Hepatocyte (in vitro differentiated cells): ENCODE results near the gene FOLR1.

Experiments used
- EZH2 ChIP-seq: fragments of 200-600 bp; sonication (generic); IDR thresholded peaks from 2 replicates; pipeline ENCODE4 v1.6.1; 2016; ENCODE audit warnings: antibody characterized with exemption, mild to moderate bottlenecking, borderline replicate concordance
- TF ChIP-seq, protein P1 (sequence below): fragments of 200-600 bp; sonication (generic); IDR thresholded peaks from 2 replicates; pipeline ENCODE4 v1.5.1; 2016; ENCODE audit warnings: antibody characterized with exemption, mild to moderate bottlenecking; ENCODE audit not compliant: poor library complexity

DNA sequence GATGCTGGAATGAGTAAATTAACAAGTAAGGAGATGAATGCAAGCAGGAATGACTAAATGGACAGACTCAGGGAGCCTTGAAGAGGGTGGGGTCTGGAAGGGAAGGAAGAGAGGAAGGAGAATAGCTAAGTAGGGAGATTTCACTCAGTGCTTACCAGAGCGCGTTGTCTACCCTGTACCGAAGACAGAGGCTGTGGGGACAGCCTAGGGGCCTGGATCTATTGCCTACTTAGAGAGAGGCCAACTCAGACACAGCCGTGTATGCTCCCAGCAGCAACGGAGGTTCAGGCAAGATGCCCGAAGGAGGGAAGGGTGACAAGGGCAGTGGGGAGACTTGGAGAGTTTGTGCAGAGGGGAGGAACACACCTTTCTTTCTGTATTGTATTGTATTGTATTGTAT, 24.7 kb downstream of the FOLR1 start, which contains the start of gene FOLR2:
- TF ChIP-seq, protein P1, sequence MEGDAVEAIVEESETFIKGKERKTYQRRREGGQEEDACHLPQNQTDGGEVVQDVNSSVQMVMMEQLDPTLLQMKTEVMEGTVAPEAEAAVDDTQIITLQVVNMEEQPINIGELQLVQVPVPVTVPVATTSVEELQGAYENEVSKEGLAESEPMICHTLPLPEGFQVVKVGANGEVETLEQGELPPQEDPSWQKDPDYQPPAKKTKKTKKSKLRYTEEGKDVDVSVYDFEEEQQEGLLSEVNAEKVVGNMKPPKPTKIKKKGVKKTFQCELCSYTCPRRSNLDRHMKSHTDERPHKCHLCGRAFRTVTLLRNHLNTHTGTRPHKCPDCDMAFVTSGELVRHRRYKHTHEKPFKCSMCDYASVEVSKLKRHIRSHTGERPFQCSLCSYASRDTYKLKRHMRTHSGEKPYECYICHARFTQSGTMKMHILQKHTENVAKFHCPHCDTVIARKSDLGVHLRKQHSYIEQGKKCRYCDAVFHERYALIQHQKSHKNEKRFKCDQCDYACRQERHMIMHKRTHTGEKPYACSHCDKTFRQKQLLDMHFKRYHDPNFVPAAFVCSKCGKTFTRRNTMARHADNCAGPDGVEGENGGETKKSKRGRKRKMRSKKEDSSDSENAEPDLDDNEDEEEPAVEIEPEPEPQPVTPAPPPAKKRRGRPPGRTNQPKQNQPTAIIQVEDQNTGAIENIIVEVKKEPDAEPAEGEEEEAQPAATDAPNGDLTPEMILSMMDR, result no peak
- no peak for TF ChIP-seq EZH2
